Loucy (cell line): ENCODE measurements around the gene DVL2.

Experiments
- CTCF ChIP-seq: fragments of 200-600 bp; sonication (generic); conservative IDR thresholded peaks from 2 replicates; pipeline ENCODE4 v1.5.1; 2014; ENCODE audit warnings: mild to moderate bottlenecking, antibody characterized with exemption, low read length
- EZH2phosphoT487 ChIP-seq: fragments of 200-600 bp; IDR thresholded peaks from 2 replicates; pipeline ENCODE4 v1.6.1; 2018; ENCODE audit warnings: antibody characterized with exemption, mild to moderate bottlenecking, moderate library complexity, borderline replicate concordance

- TF ChIP-seq CTCF = no peak
- TF ChIP-seq EZH2phosphoT487 = no peak
Observed at GRCh38 chr17:7190276-7190917, 43.9 kb downstream of the DVL2 start.
